ENCODE results near the gene CEL. TPM values are rescaled to one million over a fixed set of nuclear protein-coding genes. Genes with fewer than 3 reads are reported as not detected.

The CEL gene
- total and polyA plus RNA-seq, 2 donors from 2014 or later = 1.0 to 16.7 TPM

- no peak for TF ChIP-seq CTCF (IDR thresholded peaks at IDR 0.05; ENCODE audit: borderline replicate concordance, extremely low read depth, insufficient read depth)
- FAIRE-seq (no peak), DNase-seq (peak in 2 of 5 donors; percentile 15 to 68)
- H3K36me3 ChIP-seq (ENCODE audit: control insufficient read depth in 2 of 3, insufficient read depth in 3 of 3, low read length in 3 of 3) = peaks cover 0 to 30% (median 15%) of the 10 kb centered on the region in 3 donors
- no peak overlapping the region for H3K27ac ChIP-seq (ENCODE audit: low read depth in 2 of 2, low read length in 2 of 2)
- H3K9ac ChIP-seq (ENCODE audit: low read length in 3 of 3) = no peak overlapping the region
- H3K4me3 ChIP-seq (ENCODE audit: low read length in 3 of 3) = no peak overlapping the region
- H3K9me3 ChIP-seq (ENCODE audit: control insufficient read depth in 2 of 3, insufficient read depth in 1 of 3, low read length in 3 of 3) = no peaks in the 10 kb centered on the region
- intact Hi-C loops (cut with DNase I) = no loop called here
- peaks cover 0 to 9% (median 6%) of the 10 kb centered on the region in 3 donors for H3K4me1 ChIP-seq (ENCODE audit: control insufficient read depth in 2 of 3, insufficient read depth in 2 of 3, low read depth in 1 of 3, low read length in 3 of 3)
- no peaks in the 10 kb centered on the region for H3K27me3 ChIP-seq (ENCODE audit: control insufficient read depth, insufficient read depth, low read length)
Measured at GRCh38 chr9:133107961-133108793, 46.4 kb downstream of the CEL start.

- no peak for TF ChIP-seq CTCF (IDR thresholded peaks at IDR 0.05; ENCODE audit: borderline replicate concordance, extremely low read depth, insufficient read depth)
- no peak overlapping the region for H3K9ac ChIP-seq (ENCODE audit: low read length in 3 of 3)
- intact Hi-C loops (cut with DNase I) = no loop called here
- no peaks in the 10 kb centered on the region for H3K9me3 ChIP-seq (ENCODE audit: control insufficient read depth in 2 of 3, insufficient read depth in 1 of 3, low read length in 3 of 3)
- H3K36me3 ChIP-seq (ENCODE audit: control insufficient read depth in 2 of 3, insufficient read depth in 3 of 3, low read length in 3 of 3) = peaks cover 0 to 25% (median 15%) of the 10 kb centered on the region in 3 donors
- peaks cover 0 to 15% (median 14%) of the 10 kb centered on the region in 3 donors for H3K4me1 ChIP-seq (ENCODE audit: control insufficient read depth in 2 of 3, insufficient read depth in 2 of 3, low read depth in 1 of 3, low read length in 3 of 3)
- no peak for FAIRE-seq
- H3K27ac ChIP-seq (ENCODE audit: low read depth in 2 of 2, low read length in 2 of 2) = no peak overlapping the region
- DNase-seq = peak in 2 of 5 donors; percentile 31 to 73
- H3K27me3 ChIP-seq (ENCODE audit: control insufficient read depth, insufficient read depth, low read length) = no peaks in the 10 kb centered on the region
- no peak overlapping the region for H3K4me3 ChIP-seq (ENCODE audit: low read length in 3 of 3)
Measured at GRCh38 chr9:133108794-133109641, 47.2 kb downstream of the CEL start.

DNA sequence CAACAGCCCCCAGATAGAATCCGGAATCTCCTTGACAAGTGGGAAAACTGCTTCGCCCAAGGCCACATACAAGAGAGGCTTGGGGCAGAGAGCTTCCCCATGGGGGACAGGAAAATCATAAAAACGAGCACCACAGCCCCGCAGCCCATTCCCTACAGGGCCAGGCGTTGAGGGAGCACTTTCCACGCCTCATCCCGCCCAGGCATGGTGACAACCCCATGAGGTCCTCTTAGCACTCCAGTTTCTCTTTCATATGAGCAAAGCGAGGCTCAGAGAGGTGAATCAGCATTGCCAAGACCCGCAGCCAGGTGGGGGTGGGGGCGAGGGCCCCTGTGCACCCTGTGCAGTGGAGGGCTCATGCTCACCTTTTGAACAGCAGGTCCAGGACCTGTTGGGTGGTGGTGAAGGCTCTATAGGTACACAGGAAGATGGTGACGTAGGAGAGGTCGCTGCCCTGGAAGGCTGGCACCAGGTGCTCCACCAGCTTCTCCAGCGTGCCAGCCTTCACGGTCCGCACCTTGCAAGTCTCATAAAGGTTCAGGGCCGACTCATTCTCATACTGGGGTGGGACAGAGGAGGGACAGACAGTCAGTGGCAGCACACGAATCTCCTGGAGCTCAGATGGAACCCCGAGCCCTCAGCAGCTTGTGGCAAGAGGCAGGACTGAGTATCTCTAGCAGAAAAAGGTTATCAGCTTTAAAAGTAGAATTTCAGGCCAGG, 48.3 kb downstream of the CEL start:
- Histone ChIP-seq H3K27me3 (ENCODE audit: control insufficient read depth, insufficient read depth, low read length) (no peaks in the 10 kb centered on the region), H3K9ac (ENCODE audit: low read length in 3 of 3) (no peak overlapping the region), H3K4me1 (ENCODE audit: control insufficient read depth in 2 of 3, insufficient read depth in 2 of 3, low read depth in 1 of 3, low read length in 3 of 3) (peaks cover 0 to 26% (median 23%) of the 10 kb centered on the region in 3 donors), H3K4me3 (ENCODE audit: low read length in 3 of 3) (no peak overlapping the region), H3K36me3 (ENCODE audit: control insufficient read depth in 2 of 3, insufficient read depth in 3 of 3, low read length in 3 of 3) (peaks cover 0 to 25% (median 15%) of the 10 kb centered on the region in 3 donors), H3K9me3 (ENCODE audit: control insufficient read depth in 2 of 3, insufficient read depth in 1 of 3, low read length in 3 of 3) (no peaks in the 10 kb centered on the region), H3K27ac (ENCODE audit: low read depth in 2 of 2, low read length in 2 of 2) (no peak overlapping the region)
- intact Hi-C loops (cut with DNase I) = no loop called here
- FAIRE-seq (no peak), DNase-seq (peak in 2 of 5 donors; percentile 23 to 49)
- no peak for TF ChIP-seq CTCF (IDR thresholded peaks at IDR 0.05; ENCODE audit: borderline replicate concordance, extremely low read depth, insufficient read depth)
